Suppressor macrophage treated with lipopolysaccharide for 4 hours (primary cell): Measurements from ENCODE around the gene C1QTNF5.

ENCODE experiments used
- DNase-seq: peaks from one replicate; pipeline ENCODE4 v3.0.0-alpha.2; 2020

C1QTNF5 gene

DNA sequence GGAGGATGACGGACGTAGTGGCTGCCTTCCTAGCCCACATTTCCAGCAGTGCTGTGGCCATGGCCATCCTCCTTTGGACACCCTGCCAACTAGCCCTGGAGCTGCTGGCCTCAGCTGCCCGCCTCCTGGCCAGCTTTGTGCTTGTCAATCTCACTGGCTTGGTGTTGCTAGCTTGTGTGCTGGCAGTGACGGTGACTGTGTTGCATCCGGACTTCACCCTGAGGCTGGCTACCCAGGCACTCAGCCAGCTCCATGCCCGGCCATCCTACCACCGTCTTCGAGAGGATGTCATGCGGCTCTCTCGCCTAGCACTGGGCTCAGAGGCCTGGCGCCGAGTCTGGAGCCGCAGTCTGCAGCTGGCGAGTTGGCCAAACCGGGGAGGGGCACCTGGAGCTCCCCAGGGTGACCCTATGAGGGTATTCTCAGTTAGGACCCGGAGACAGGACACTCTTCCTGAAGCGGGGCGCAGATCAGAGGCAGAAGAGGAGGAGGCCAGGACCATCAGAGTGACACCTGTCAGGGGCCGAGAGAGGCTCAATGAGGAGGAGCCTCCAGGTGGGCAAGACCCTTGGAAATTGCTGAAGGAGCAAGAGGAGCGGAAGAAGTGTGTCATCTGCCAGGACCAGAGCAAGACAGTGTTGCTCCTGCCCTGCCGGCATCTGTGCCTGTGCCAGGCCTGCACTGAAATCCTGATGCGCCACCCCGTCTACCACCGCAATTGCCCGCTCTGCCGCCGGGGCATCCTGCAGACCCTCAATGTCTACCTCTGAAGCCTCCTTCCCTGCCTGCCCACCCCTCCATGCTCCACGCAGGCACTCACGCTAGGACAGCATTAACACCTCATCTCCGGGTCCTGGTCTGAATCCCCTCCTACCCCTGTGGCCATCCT, 4.8 kb downstream of the C1QTNF5 start:
- no peak for DNase-seq

DNA sequence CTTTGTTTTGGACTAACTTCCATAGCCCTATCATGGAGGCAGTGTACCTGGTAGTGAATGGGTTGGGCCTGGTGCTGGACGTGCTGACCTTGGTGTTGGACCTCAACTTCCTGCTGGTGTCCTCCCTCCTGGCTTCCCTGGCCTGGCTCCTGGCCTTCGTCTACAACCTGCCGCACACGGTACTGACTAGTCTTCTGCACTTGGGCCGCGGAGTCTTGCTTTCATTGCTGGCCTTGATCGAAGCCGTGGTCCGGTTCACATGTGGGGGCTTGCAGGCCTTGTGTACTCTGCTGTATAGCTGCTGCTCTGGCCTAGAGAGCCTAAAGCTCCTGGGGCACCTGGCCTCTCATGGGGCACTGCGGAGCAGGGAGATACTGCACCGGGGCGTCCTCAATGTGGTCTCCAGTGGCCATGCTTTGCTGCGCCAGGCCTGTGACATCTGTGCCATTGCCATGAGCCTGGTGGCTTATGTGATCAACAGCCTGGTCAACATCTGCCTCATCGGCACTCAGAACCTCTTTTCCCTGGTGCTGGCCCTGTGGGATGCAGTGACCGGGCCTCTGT, 5.5 kb downstream of the C1QTNF5 start:
- DNase-seq: no peak

DNA sequence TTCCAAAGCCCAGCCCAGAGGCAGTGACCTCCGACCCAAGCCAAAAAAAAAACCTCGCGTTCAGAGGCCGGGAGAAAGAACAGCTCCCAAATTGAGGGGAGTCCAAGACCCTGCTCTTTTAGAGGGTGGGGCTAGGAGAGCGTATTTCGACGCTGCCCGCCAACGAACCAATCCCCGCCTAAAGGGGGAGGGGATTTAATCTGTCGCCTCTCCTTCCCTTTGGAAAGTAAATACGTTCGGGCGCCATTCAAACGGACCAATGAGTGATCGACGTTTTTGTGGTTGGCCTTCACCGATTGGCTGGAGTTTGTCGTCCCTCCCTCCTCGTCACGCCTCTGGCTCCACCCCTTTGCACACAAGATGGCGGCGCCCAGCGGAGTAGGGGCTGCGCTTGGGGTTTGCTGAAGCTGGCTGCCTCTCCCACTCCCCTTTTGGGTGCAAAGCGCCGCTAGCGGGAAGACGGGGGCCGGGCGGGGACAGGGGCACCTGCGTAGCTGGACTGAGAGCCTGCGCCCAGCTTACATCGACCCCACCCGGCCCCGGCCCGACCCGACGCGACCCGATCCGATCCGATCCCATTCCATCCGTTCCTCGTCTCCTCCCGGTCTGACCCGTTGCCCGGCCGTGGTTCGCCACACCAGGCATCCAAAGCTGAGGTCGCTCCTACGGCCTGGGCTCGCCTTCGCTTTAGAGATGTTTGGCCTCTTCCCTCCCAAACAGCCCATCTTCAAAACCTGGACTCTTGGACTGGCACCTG, 6.3 kb downstream of the C1QTNF5 start, which contains the start of gene RNF26:
Gene RNF26 (plus strand): TSS at position 354 of the 757 bp plus-strand sequence. CDS start 596 bp downstream, outside the sequence.
- peak; percentile 98 for DNase-seq

DNA sequence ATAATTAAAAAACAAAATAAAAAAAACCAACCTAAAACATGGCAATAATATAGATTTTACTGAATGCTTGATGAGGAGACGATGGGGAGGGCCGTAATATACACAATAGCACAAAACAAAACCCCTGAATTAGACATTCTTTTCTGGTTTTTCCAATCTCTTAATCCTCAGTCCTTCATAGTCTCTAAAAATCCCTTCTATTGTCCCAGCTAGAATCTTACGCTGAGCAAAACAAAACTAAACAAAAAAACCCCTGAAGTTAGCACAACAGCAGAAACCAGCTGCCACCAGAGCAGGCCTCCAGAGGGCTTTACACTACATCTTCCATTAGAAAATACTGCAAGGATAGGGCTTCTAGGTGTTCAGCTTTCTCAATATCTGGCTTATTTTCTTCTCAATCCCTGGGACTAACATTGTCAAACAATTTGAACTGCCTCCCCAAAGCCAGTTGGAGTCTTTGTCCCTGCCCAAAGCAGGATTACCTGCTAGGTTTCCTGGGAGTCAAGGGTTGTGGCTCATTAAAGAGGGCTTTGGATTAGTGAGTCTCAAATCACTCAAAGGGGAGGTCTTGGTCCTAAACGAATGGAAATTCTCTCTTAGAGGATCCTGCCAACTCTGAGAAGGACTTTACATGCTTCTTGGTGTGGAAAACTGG, 8.4 kb downstream of the C1QTNF5 start:
- no peak for DNase-seq

DNA sequence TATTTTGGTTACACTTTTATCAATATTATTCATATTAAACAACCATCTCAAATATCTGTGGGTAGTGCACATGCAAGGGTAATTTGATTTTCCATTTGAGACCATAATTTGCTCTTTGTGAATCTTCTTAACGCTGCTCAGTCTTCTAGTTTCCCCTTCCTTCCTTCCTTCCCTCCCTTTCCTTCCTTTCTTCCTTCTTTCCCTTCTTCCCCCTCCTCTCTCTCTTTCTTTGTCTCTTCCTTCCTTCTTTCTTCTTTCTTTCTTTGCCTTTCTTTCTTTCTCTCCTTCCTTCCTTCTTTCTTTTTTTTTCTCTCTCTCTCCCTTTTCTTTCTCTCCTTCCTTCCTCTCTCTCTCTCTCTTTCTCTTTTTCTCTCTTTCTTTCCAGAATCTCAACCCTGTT, 10.4 kb downstream of the C1QTNF5 start:
- DNase-seq: no peak

DNA sequence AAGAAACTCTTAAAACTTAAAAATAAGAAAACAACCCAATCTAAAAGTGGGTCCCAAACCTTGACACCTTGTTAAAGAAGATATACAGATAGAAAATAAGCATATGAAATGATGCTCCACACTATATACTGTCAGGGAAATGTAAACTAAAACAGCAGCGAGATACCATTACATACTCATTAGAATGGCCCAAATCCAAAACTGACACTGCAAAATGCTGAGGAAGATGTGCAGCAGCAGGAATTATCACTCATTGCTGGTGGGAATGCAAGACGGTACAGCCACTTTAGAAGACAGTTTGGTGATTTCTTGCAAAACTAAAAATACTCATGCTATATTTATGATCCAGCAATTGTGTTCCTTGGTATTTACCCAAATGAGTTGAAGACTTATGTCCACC, 11.4 kb downstream of the C1QTNF5 start:
- no peak for DNase-seq

DNA sequence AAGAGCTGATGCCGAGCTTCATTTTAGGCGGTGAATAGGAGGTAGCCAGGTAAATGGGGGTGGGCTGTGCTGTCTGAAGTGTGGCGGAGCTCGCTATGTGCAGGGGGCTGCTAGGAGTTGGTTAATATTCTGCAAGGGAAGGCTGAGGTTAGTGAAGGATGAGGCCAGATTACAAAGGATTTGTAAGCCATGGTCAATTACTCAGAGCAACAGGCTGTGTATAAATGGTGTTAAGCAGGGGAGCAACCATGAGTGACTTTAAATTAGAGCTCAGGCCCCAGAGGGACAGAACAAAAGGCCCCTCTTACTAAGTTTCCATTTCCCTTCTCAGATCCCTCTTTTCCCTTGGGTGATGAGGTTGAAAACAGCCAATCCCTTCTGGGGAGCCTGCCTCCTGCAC, 16.5 kb downstream of the C1QTNF5 start:
- no peak for DNase-seq

DNA sequence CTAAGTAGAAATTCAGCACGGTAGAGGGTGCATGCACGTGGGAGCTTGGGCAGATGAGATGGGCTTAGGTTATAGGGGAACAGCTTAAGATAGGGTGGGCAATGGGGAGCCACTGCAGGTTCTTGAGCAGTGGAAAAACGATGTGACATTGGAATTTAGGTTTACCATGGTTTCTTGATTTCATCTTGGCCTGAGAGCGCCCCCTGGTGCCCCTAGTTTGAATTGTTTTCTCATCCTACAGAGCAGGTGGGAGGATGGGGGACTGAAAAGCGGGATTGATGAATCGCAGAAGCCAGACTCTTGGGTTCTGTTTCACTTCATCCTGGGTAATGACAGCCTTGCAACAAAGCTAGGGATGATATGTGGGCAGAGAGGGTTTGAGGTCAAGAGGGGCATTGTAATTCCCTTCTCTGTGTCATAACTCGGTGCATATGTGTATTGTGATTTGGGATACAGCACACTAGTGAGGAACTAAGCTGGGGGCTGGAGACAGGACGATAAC, 17.1 kb downstream of the C1QTNF5 start:
- peak; percentile 77 for DNase-seq

DNA sequence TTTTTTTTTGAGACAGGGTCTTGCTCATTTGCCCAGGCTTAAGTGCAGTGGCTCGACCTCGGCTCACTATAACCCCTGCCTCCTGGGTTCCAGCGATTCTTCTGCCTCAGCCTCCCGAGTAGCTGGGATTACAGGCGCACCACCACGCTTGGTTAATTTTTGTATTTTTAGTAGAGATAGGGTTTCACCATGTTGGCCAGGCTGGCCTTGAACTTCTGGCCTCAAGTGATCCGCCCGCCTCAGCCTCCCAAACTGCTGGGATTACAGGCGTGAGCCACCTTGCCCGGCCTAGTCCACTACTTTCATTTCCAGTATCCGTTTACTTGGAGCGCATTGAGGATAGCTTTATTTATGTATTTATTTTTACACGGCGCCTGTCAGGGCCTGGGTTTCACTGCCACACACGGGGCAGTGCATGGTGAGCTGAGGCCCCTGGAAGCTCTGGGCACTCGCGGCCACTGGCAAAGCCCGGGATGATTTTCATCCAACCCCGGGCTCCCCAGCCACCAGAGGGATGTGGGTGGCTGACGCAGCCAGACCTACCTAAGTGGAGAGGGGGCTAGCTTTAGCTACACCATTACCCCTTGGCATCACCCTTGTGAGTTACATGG, 17.7 kb downstream of the C1QTNF5 start:
- no peak for DNase-seq

DNA sequence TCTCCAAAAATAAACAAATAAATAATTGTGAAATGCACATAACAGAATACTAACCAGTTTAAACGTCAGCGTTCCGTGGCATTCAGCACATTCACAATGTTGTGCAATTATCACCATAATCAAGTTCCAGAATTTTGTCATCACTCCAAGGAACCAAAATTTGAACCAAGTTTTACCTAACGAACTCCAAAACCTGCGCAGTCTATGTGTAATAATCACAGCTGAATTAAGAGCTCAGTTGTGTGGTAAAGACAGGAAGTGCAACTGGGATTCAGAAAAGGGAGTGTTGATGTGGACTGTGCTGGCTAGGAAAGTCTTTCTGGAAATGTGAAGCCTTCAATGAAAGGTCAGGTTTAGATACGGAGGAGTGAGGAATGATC, 18.3 kb downstream of the C1QTNF5 start:
- DNase-seq: no peak

DNA sequence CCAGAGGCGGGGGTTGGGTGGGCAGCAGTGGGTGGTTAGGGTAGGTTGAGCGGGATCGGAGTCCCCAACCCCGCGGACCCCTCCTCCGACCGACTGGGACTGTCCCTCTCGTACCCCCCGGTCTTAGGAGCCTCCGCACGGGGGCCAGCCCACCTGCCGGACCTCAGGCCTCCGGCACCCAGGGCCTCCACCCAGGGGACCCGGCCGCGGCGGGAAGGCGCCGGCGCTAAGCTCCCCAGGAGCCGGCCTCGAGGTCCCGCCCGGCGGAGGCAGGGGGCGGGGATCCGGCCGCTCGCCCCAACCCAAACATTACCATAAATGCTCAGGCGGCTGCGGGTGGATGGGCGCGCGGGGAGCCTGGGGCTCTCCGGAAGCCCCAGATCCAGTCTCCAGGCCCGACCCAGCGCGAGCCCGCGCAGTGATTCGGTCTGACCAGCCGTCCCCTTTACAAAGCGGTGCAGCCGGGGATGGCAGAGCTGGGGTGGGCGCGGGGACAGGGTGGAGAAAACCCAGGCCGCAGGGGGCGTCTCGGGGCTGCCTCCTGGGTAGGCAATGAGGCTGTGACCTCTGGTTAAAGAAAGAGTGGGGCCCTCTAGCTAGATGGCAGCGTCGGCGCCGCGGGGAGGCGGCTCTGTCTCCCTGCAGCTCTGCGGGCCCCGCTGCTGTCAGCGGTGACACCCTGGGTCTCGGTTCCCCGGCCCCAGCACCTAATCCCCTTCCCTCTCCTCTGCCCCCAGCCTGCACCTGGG, 19.7 kb downstream of the C1QTNF5 start:
- peak; percentile 25 for DNase-seq

DNA sequence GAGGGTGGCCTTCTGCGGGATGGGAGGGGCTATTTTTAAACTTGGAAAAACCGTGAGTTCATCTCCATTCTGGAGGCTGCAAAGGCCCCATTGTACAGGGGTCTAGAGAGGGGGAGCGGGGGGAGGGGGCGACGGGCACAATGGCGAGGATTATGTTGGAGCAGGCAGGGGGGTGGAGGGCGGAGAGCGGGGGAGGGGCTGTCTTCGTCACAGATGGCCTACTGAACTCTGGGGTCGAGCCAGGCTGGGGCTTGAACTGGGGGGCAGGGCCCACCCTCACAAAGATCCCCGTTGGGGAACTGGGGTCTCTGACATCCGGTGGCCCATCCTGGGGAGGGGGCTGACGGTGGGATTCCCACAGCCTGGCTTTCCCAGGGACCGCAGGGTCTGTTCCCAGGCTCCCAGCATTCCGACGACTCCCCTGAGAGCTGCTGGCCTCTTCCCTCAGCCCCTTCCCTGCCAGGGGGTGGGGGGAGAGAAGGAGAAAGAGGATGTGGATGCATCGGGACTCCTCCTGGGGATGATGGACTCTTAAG, 20.4 kb downstream of the C1QTNF5 start:
- DNase-seq: no peak

DNA sequence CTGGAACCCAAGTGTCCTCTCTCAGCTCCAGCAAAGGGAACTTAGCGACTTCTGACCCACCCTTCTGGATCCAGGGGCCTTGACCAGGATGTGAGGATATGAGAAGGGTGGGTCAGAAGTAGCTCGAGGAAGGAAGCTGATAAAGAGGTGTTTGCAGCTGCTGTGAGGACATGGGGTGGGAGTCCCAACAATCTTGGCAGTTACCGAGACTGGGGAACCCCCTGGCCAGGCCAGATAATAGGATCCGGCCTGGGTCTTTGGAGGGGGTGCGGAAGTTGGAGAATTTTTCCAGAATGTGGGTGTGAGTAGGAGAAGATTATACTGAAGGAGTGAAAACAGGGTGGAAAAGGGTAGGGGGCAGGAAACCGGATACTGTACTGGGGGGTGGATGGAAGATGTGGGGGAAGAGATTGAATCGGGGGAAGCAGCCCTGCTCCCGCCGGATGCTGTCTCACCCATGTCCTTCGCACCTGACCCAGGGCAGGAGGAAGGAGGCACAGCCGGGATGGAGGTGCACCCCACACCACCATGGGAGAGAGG, 20.9 kb downstream of the C1QTNF5 start:
- no peak for DNase-seq

DNA sequence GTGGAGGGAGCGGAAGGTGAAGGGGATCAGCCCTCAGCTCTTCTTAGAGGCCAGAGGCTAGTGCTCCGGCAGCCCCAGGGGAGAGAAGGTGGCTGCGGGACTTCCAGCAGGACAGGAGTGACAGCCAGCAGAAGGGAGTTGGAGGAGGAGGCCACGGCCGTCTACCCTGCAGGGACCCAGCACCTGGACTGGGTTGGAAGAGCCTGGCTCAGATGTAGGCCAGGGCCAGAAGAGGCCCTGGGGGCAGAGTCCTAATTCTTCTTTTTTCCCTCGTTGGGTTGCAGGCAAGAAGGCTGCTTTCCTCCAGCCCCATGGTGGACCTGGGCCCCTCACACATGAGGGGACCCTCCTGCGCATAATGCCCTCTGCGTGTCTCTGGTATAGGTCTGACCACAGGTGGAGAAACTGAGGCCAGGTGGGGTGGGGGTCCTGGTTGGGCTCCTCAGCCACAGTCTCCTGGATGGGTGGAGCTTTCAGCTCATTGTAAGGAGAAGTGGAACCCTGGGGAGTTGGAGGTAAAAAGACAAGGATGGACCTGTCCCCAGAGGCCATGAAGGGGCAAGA, 21.5 kb downstream of the C1QTNF5 start:
- no peak for DNase-seq

DNA sequence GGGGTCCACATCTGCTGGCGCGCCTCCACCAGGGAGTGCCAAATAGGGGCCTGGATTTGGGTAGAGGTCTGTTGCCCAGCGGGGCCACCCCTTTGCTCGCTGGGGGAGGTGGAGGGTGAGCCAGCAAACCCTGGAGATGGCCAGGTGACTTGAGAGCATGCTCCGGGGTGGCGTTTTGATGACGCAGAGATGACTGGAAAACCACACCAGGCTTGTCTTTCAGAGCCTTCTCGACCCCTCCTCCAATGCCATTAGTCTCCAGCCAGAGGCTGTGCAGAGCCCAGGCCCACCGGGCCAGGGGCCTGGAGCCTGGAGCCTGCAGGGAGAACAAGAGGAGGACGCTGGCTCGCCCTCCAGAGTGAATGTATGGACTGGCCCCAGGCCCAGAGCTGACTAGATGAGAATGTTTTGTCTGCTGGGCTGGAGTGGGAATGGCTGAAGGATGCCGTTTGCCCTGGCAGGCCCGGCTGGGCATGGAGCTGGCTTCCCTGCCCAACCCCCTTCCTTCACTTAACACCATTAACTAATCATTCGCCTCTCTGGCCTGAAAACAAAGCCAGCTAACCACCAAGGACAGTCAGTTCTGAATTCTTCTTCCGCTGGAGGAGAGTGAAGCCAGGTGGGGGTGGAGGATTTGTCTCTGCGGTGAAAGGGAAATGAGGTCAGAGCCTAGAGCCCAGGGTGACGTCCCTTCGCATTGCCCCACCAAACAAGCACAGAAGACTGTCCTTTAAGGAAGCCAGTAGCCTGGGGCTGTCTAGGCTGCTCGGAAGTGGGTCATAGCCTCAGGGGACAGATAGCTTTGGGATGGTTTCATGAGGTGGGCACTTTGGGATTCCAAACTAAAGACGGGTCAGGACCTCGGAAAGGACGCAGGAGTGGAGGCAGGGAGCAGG, 22.2 kb downstream of the C1QTNF5 start:
- DNase-seq: peak; percentile 42

DNA sequence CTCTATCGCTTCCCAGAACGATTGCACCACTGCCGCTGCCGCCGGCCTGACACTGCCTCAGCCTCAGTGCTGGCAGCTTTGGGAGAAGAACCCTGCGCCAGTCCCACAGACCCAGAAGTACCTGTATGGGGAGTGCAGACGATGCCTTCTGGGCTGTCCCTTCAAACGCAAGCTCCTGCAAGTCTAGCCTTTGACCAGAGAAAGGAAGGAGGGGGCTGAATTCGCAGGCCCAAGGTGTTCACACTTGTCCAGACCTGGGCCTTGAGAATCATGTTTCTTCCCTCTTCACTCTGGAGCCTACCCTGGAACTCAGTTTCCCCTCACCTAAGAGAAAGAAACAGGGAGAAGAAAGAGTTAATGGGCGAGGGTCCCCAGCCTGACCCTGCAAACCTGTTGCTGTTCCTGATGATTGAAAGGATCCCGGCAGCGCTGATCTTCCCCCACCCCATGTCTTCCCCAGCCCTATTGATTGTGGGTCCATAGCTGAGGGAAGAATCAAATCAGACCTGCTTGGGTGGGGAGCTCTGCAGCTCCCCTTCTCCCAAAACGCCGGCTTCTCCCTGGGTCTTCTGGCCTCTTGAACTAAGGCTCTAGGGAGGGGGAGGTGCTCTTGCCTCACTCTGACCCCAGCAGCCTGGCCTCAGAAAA, 23.0 kb downstream of the C1QTNF5 start:
- DNase-seq: no peak

DNA sequence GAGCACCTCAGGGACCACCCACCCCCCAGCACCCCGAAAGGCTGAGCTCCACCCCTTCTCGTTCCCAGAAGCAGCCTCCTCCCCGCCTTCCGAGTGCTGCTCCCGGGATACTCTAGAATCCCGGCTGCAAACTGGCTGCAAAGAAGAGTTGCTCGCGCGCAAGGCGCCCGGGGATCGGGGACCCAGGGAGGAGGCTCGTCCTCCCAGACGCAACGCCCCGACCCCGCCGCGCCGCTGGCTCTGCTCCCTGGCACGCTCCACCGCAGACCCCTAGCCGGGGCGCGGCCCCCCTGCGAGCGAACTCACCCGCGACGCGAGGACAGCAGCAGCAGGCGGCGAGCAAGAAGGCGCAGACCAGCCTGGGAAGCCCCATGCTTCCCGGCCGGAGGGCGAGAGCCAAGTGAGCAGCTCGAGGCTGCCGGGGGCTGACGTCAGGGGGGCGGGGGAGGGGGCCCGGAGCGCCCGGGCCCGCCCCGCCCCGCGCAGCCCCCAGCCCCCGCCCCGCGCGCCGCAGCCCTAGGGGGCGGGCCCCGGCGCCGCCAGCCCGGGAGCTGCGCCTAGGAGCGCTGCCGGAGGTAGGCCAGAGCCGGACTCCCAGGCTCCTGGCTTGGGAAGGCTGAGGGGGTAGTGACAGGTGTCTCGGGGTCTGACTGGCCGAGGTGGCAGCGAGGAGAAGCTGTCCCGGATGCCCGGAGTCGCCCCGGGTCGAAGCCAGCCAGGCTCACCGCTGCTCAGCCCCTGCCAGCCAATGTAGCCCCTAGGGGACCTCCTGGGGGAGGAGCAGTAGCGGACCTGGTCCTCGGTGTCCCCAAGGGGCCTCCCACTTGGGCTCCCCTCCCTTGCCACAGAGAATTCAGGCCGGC, 23.7 kb downstream of the C1QTNF5 start, which contains the start of gene MCAM:
Gene MCAM (minus strand): TSS at position 402 of the 863 bp plus-strand sequence. CDS start 29 bp downstream, at position 373.
- no peak for DNase-seq
